Measurements from ENCODE around the gene PTPRM. TPM values are rescaled to one million over a fixed set of nuclear protein-coding genes. Genes with fewer than 3 reads are reported as not detected.

PTPRM gene
- total RNA-seq, 1 experiment from 2014 or later, result 6.2 TPM

DNA sequence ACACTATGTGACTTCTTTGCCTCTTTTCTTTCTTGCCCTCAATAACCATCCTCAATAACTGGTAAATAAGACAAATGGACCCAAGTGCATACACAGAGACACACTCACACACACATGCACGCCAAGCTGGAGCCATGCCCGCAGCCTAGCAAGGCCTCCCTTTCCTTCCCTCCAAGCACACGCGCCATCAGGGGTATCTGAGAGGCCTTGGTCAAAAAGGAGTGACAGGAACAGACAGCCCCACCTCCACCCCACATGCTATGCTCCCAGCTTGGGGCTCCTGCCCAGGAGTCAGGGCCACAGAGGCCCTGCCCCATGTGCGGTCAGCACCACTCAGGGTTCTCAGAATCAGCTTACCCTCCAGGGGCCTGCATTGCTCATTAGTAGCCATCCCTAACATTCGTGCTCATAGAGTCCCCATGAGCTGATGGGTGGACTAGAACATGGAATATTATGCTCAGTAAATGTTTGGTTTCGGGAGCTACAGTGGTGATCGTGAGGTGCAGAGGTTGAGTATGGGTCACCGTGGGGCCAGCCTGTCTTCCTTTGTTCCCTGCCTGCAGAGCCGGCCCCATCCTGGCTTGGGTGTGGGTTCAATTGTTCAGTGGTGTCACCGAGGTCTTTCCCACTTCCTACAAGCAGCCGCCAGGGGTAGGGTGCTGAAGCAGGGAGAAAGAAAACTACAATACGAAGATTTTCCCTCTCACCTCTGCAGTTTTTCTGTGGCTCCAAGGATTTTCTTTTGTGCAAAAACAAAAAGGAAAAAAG is 884.0 kb downstream of the PTPRM start:
- peak overlapping the region; percentile 24 for H4K8ac ChIP-seq (replicated peaks; ENCODE audit: insufficient read length, low read depth, low read length)
- H2BK120ac ChIP-seq (ENCODE audit: low read depth, low read length, poor library complexity, severe bottlenecking), result no peak overlapping the region
- Mint-ChIP-seq H3K27ac (no peak overlapping the region), H3K4me1 (peaks cover 0 to 2% of the 10 kb centered on the region in 2 experiments; a peak in 1 of 4 replicates), H3K36me3 (ENCODE audit: insufficient read depth in 1 of 3, low read depth in 3 of 3) (no peaks in the 10 kb centered on the region), H3K4me3 (no peak overlapping the region), H3K27me3 (ENCODE audit: low read depth) (no peaks in the 10 kb centered on the region), H3K9me3 (no peaks in the 10 kb centered on the region)
- no peak overlapping the region for H3K4me2 ChIP-seq (ENCODE audit: insufficient read depth, insufficient read length, low read length)
- no peak overlapping the region for H3K4ac ChIP-seq (ENCODE audit: low read depth, low read length)
- H3K23me2 ChIP-seq (ENCODE audit: insufficient read length, low read depth, low read length, poor library complexity, severe bottlenecking), result no peaks in the 10 kb centered on the region
- H3K4me1 ChIP-seq (ENCODE audit: insufficient read depth, low read length), result no peaks in the 10 kb centered on the region
- H3K18ac ChIP-seq (ENCODE audit: insufficient read length, low read depth, low read length), result no peak overlapping the region
- no peaks in the 10 kb centered on the region for H3K79me1 ChIP-seq (ENCODE audit: insufficient read depth, low read depth, low read length, poor library complexity, severe bottlenecking)
- no peaks in the 10 kb centered on the region for H3K9me3 ChIP-seq (ENCODE audit: control insufficient read depth, low read depth, low read length)
- H2AFZ ChIP-seq (ENCODE audit: low read length), result no peak overlapping the region
- no peak overlapping the region for H4K91ac ChIP-seq (ENCODE audit: insufficient read length, low read depth, low read length)
- TF ChIP-seq, protein P1, sequence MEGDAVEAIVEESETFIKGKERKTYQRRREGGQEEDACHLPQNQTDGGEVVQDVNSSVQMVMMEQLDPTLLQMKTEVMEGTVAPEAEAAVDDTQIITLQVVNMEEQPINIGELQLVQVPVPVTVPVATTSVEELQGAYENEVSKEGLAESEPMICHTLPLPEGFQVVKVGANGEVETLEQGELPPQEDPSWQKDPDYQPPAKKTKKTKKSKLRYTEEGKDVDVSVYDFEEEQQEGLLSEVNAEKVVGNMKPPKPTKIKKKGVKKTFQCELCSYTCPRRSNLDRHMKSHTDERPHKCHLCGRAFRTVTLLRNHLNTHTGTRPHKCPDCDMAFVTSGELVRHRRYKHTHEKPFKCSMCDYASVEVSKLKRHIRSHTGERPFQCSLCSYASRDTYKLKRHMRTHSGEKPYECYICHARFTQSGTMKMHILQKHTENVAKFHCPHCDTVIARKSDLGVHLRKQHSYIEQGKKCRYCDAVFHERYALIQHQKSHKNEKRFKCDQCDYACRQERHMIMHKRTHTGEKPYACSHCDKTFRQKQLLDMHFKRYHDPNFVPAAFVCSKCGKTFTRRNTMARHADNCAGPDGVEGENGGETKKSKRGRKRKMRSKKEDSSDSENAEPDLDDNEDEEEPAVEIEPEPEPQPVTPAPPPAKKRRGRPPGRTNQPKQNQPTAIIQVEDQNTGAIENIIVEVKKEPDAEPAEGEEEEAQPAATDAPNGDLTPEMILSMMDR (conservative IDR thresholded peaks at IDR 0.05), result peak; percentile 35; the same call in 2 of the 3 replicates
- no peak overlapping the region for H2AK5ac ChIP-seq (ENCODE audit: insufficient read length, low read length)
- H4K5ac ChIP-seq (ENCODE audit: insufficient read length, low read depth, low read length), result no peak overlapping the region
- no peaks in the 10 kb centered on the region for H3K79me2 ChIP-seq (ENCODE audit: insufficient read depth, low read length)
- peak; percentile 41 for DNase-seq
- H2BK15ac ChIP-seq (ENCODE audit: low read depth, low read length), result no peak overlapping the region
- no peak overlapping the region for H3T11ph ChIP-seq (ENCODE audit: low read length)
- no peak overlapping the region for H3K56ac ChIP-seq (ENCODE audit: insufficient read length, low read depth, low read length)
- H4K20me1 ChIP-seq (ENCODE audit: control insufficient read depth, insufficient read depth, insufficient read length), result no peaks in the 10 kb centered on the region
- H2BK5ac ChIP-seq (ENCODE audit: insufficient read length, low read length), result no peak overlapping the region
- H2BK12ac ChIP-seq (ENCODE audit: insufficient read length, low read depth, low read length), result no peak overlapping the region
- no CpG with 5 or more reads among the region's 13 CpGs for WGBS (ENCODE audit: extremely low coverage, insufficient read length, low lambda C conversion rate)
- H3K23ac ChIP-seq (ENCODE audit: insufficient read length, low read depth, low read length), result no peak overlapping the region
- H3K9ac ChIP-seq (ENCODE audit: extremely low read depth, insufficient read length, low read length), result no peak overlapping the region
- H3K27ac ChIP-seq (ENCODE audit: insufficient read length, low read depth, low read length), result no peak overlapping the region
- H3K14ac ChIP-seq (ENCODE audit: insufficient read depth, low read length), result no peak overlapping the region
- H3K27me3 ChIP-seq (ENCODE audit: insufficient read depth, low read length), result no peaks in the 10 kb centered on the region
- no peak overlapping the region for H2BK20ac ChIP-seq (ENCODE audit: low read depth, low read length, poor library complexity, severe bottlenecking)
